A673 (cell line): ENCODE measurements around the gene INPP4B.

ENCODE experiments used
- EZH2 ChIP-seq: fragments of 200-600 bp; sonication (generic); IDR thresholded peaks from 2 replicates; pipeline ENCODE4 v1.6.1; 2017; ENCODE audit warnings: borderline replicate concordance, low read depth, mild to moderate bottlenecking, mixed read lengths, antibody characterized with exemption, low read length; ENCODE audit not compliant: poor library complexity, severe bottlenecking
- TF ChIP-seq, protein P1 (sequence below): fragments of 300-800, 200-600 bp; sonication (generic); conservative IDR thresholded peaks from 2 replicates; pipeline ENCODE4 v1.5.1; 2017; ENCODE audit warnings: low read depth, mild to moderate bottlenecking, antibody characterized with exemption, low read length, moderate library complexity, mixed read lengths

- TF ChIP-seq, protein P1, sequence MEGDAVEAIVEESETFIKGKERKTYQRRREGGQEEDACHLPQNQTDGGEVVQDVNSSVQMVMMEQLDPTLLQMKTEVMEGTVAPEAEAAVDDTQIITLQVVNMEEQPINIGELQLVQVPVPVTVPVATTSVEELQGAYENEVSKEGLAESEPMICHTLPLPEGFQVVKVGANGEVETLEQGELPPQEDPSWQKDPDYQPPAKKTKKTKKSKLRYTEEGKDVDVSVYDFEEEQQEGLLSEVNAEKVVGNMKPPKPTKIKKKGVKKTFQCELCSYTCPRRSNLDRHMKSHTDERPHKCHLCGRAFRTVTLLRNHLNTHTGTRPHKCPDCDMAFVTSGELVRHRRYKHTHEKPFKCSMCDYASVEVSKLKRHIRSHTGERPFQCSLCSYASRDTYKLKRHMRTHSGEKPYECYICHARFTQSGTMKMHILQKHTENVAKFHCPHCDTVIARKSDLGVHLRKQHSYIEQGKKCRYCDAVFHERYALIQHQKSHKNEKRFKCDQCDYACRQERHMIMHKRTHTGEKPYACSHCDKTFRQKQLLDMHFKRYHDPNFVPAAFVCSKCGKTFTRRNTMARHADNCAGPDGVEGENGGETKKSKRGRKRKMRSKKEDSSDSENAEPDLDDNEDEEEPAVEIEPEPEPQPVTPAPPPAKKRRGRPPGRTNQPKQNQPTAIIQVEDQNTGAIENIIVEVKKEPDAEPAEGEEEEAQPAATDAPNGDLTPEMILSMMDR: no peak
- no peak for TF ChIP-seq EZH2
Measured at GRCh38 chr4:142095886-142096605, 750.1 kb downstream of the INPP4B start.
